PFSK-1 (cell line): ENCODE results near the gene TSPAN4.

ENCODE experiments used
- FOXP2 ChIP-seq: optimal IDR thresholded peaks from 2 replicates; pipeline ENCODE3; 2011; ENCODE audit warnings: borderline replicate concordance, control low read depth, inconsistent platforms; ENCODE audit not compliant: insufficient read depth; ENCODE audit errors: extremely low read length, extremely low read depth
- POLR2AphosphoS5 ChIP-seq: IDR thresholded peaks from 2 replicates; pipeline ENCODE4 v1.6.1; 2012; ENCODE audit warnings: low read depth, mild to moderate bottlenecking, control low read depth, low read length, moderate library complexity
- REST ChIP-seq, 2 experiments: IDR thresholded peaks; 2 replicates each; pipeline versions ENCODE4 v1.6.1 to v1.8.0; 2011 to 2012; ENCODE audit warnings: low read depth in 2 of 2, low read length in 2 of 2, control low read depth in 1 of 2, inconsistent platforms in 1 of 2, mild to moderate bottlenecking in 1 of 2, moderate library complexity in 1 of 2; ENCODE audit not compliant: insufficient read depth in 1 of 2
- SIN3A ChIP-seq: IDR thresholded peaks from 2 replicates; pipeline ENCODE4 v1.6.1; 2012; ENCODE audit warnings: mild to moderate bottlenecking, low read length, moderate library complexity, borderline replicate concordance; ENCODE audit not compliant: insufficient read depth
- TAF1 ChIP-seq: IDR thresholded peaks from 2 replicates; pipeline ENCODE4 v1.6.1; 2012; ENCODE audit warnings: low read length, control low read depth, borderline replicate concordance; ENCODE audit not compliant: insufficient read depth

The TSPAN4 gene

DNA sequence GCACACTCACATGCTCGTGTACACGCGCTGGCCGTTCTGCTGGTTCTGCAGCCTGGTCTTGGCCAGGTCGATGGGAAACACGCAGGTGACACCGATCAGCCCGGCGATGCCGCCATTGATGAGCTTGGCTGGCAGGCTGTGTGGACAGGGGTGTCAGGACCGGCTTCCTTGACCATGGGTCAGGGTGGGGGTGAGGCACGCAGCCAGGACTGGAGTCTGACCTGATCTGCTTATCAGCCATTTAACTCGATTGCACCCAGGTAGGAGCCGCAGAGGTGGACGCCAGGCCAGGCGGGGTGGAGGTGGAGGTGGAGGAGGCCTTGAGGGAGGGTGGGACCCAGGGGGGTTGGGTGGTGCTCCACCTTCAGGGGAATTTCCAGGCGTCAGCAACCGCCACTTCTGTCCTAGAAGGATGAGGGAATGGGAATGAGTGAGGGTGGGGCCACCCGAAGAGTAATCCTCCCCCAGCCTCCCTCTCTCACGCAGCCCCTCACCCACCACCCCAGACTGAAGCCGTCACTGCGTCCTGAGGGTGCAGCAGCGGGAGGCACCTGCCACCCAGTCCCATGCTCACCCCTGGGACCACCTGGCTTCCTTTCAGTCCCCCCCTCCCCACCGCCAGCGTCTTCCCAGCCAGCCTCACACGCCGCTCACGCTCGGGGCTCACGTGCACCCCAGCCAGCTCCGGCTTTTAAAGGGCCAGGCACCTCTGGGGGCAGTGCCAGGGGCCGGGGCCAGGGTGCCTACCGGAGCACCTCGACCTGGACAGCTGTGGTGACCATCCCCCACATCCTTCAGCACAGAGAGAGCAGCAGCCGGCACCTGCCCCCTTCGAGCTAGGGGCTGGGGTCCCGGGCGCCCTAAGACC is 47.7 kb upstream of the TSPAN4 start:
- TF ChIP-seq SIN3A (no peak), POLR2AphosphoS5 (no peak), FOXP2 (no peak), TAF1 (no peak), REST (IDR thresholded peaks at IDR 0.05; ENCODE audit: insufficient read depth in 1 of 2, low read depth in 2 of 2, low read length in 2 of 2) (no peak)

DNA sequence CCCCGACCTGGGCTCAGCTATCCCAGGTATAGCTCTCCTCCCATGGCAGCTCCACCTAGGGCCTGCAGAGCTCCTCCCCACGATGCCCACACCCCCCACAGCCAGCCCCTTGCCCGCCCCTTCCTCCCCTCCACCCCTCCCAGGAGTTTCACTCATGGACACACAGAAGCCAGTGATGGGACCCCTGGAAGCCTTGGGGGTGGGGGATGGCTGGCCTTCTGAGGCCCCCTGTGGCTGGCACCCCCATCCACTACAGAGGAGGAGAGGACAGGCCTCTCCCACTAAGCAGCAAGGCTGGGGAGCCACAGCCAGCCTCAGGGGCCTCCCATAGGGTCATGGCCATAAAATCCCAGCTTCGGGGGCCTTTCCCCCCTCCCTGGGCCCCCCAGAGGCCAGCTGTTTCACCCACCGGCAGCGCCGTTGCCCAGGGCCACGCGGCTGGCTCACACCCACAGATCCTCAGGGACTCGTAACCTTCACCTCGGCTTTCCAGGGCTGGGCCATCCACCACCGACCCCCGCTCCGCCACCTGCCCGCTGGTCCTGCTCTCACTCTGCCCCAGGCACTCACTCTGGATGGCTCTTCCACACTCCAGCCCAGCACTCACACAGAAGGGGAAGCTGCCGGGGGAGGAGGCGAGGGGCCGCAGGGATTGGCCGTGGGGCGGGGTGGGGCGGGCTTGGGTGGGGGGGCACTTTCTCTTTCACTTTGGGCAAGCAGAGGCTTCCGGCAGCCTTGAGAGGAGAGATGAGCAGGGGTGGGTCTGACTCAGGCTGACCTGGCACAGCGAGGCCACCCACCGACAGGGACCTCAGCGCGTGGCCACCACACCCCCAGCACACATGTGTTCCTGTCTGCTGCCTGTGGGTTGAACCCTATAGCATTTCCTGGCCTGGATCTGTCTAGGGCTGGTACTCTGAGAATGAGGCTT is 46.8 kb upstream of the TSPAN4 start:
- TF ChIP-seq SIN3A (peak; percentile 96; the same call in 1 of the 2 replicates), POLR2AphosphoS5 (peak; percentile 71; the same call in 1 of the 2 replicates), REST (IDR thresholded peaks at IDR 0.05; ENCODE audit: insufficient read depth in 1 of 2, low read depth in 2 of 2, low read length in 2 of 2) (no peak), TAF1 (0 out of 2 replicates have a peak, but pooled peaks have one; percentile 47), FOXP2 (no peak)

DNA sequence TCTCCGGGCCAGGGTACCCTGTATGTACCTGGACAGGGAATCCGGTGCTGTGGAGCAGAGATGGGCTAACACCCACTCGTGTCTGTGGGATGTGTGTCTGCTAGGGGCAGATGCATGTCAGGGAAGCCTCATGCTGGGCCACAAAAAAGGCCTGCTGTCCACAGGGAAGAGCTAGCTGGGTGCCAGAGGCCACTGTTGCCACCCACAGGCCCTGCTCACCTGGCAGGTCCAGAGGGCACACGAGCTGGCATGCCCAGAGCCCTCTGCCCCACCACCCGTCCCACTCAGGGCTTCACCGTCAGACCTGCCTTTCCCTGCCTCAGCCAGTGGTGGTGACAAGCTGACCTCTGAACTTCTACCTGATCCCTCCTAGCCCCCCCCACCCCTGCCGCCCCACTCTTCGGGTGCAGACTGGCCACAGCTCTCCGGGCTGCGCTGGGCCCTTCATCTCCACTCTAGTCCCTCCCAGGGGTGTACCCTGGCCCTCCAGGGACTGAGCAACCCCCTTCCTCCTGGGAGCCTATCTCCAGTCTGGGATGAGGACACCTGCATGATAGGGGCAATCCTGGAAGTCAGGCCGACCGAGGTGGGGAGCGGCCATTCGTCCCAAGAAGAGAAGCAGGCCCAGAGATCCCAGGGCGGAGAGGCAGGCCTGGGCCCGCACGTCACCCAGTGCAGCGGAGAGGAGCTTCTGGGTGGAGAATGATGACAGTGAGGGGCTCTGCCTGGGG is 45.9 kb upstream of the TSPAN4 start:
- TF ChIP-seq REST (IDR thresholded peaks at IDR 0.05; ENCODE audit: insufficient read depth in 1 of 2, low read depth in 2 of 2, low read length in 2 of 2) (no peak), TAF1 (no peak), FOXP2 (no peak), SIN3A (no peak), POLR2AphosphoS5 (no peak)

DNA sequence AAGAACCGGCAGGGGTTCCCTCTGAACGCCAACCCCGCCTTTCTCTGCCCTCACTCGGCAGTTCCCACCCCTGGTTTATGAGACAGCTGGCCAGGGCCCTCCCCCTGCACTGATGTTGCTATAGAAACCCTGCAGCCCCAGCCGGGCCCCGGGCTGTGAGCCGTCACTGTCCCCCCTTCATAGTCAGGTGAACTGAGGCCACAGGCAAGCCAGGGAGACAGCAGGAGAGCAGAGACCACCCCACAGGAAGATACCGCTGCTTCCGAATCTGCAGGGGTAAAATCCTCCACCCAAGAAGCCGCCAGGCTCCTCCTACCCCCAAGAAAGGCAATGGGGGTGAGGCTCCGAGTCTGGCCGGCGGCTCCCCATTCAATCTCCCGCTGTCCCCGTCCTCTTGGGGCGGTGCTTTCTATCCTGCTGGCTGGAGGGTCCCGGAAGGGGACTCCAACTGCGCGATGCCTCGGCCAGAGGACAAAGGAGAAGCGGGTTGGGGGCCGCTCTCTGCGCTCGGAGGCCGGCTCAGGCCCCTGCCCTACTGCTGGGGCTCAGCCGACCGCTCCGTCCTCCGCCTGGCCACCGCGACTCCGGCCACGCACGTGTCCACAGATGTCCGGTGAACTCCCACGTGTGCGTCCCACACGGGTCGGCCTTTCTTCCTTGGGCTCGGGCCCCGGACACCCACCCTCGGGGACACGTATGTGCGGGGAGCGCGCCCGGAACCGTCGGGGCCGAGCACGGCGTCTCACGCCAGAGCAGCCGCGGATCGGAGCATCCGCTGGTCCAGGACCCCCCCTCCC is 45.2 kb upstream of the TSPAN4 start:
- peak; percentile 64; the same call in 1 of the 2 replicates for TF ChIP-seq SIN3A
- TF ChIP-seq POLR2AphosphoS5, result peak; percentile 69; the same call in 1 of the 2 replicates
- no peak for TF ChIP-seq REST (IDR thresholded peaks at IDR 0.05; ENCODE audit: insufficient read depth in 1 of 2, low read depth in 2 of 2, low read length in 2 of 2)
- 0 out of 2 replicates have a peak, but pooled peaks have one; percentile 20 for TF ChIP-seq TAF1
